ENCODE data around the gene ACADM.

- TF ChIP-seq CTCF (IDR thresholded peaks at IDR 0.05) = no peak
- TF ChIP-seq POLR2AphosphoS5 (IDR thresholded peaks at IDR 0.05; ENCODE audit: low read depth, low read length) = no peak
- no peak for TF ChIP-seq EP300 (IDR thresholded peaks at IDR 0.05; ENCODE audit: borderline replicate concordance in 1 of 2, low read depth in 1 of 2, low read length in 1 of 2)
- no peak for TF ChIP-seq RAD21 (IDR thresholded peaks at IDR 0.05; ENCODE audit: low read length)
- no peak for TF ChIP-seq REST (IDR thresholded peaks at IDR 0.05; ENCODE audit: low read depth, low read length)
Observed at GRCh38 chr1:75768016-75768415, 43.5 kb downstream of the ACADM start.
